Measurements from ENCODE around the gene SUCO. TPM values are rescaled to one million over a fixed set of nuclear protein-coding genes. Genes with fewer than 3 reads are reported as not detected.
A peak's percentile ranks its signal among the peaks of the same experiment; 100 is the strongest.
"Not testable (repeated sequence)": the region's sequence is repeated elsewhere in the genome, so short reads cannot be mapped to it uniquely, and the experiment has no call there.

SUCO gene
- total RNA-seq, 1 experiment from 2014 or later: 84.6 TPM

GRCh38 chr1:172585861-172586260 is 52.9 kb downstream of the SUCO start:
- peaks cover 31% of the 10 kb centered on the region for H3K36me3 Mint-ChIP-seq (ENCODE audit: insufficient read depth, unreplicated experiment)
- DNase-seq: no peak
- H3K27ac Mint-ChIP-seq (ENCODE audit: unreplicated experiment): peak overlapping the region; percentile 70
- no peak for TF ChIP-seq CTCF (IDR thresholded peaks at IDR 0.05; ENCODE audit: unreplicated experiment)
- CTCF ChIA-PET: interaction anchor here (0.8 kb wide), 2 partner anchors 133 to 136 kb away, joined by 3 read pairs; no protein-coding TSS in a partner anchor
- no peaks in the 10 kb centered on the region for H3K9me3 Mint-ChIP-seq (ENCODE audit: low read depth, unreplicated experiment)
- H3K4me3 Mint-ChIP-seq (ENCODE audit: low read depth, unreplicated experiment): no peak overlapping the region
- peaks cover 57% of the 10 kb centered on the region for H3K4me1 Mint-ChIP-seq (ENCODE audit: low read depth, unreplicated experiment)
- no peaks in the 10 kb centered on the region for H3K27me3 Mint-ChIP-seq (ENCODE audit: unreplicated experiment)
- intact Hi-C loops (cut with micrococcal nuclease; ENCODE audit: unreplicated experiment): loop anchor here (5.0 to 10.0 kb wide), 4 partner anchors 34 to 581 kb away; no protein-coding TSS in a partner anchor
- no TSS peak for BruUV-seq (replicated peaks)

- Mint-ChIP-seq H3K27me3 (ENCODE audit: unreplicated experiment) (no peaks in the 10 kb centered on the region), H3K36me3 (ENCODE audit: insufficient read depth, unreplicated experiment) (peaks cover 42% of the 10 kb centered on the region), H3K4me3 (ENCODE audit: low read depth, unreplicated experiment) (peak overlapping the region; percentile 60), H3K9me3 (ENCODE audit: low read depth, unreplicated experiment) (peaks cover 2% of the 10 kb centered on the region), H3K4me1 (ENCODE audit: low read depth, unreplicated experiment) (peaks cover 49% of the 10 kb centered on the region), H3K27ac (ENCODE audit: unreplicated experiment) (peak overlapping the region; percentile 96)
- TF ChIP-seq CTCF (IDR thresholded peaks at IDR 0.05; ENCODE audit: unreplicated experiment): no peak
- CTCF ChIA-PET: interaction anchor here (0.5 to 2.2 kb wide), 7 partner anchors 19 to 1259 kb away, joined by 3 to 7 read pairs (median 4); partner anchors contain the start of gene SUCO
- BruUV-seq (replicated peaks): no TSS peak
- intact Hi-C loops (cut with micrococcal nuclease; ENCODE audit: unreplicated experiment): loop anchor here (2.0 to 10.0 kb wide), 5 partner anchors 36 to 584 kb away; no protein-coding TSS in a partner anchor
- peak; percentile 69 for DNase-seq
Measured at GRCh38 chr1:172588296-172589291, 55.6 kb downstream of the SUCO start.

- no peak for DNase-seq
- peaks cover 58% of the 10 kb centered on the region for H3K4me1 Mint-ChIP-seq (ENCODE audit: low read depth, unreplicated experiment)
- intact Hi-C loops (cut with micrococcal nuclease; ENCODE audit: unreplicated experiment): loop anchor here (2.0 to 10.0 kb wide), 5 partner anchors 37 to 585 kb away; no protein-coding TSS in a partner anchor
- peak overlapping the region; percentile 60 for H3K4me3 Mint-ChIP-seq (ENCODE audit: low read depth, unreplicated experiment)
- CTCF ChIA-PET: interaction anchor here (0.5 to 2.2 kb wide), 7 partner anchors 18 to 158 kb away, joined by 3 to 7 read pairs (median 4); partner anchors contain the start of gene SUCO
- H3K27ac Mint-ChIP-seq (ENCODE audit: unreplicated experiment): peak overlapping the region; percentile 96
- H3K9me3 Mint-ChIP-seq (ENCODE audit: low read depth, unreplicated experiment): peaks cover 2% of the 10 kb centered on the region
- H3K27me3 Mint-ChIP-seq (ENCODE audit: unreplicated experiment): no peaks in the 10 kb centered on the region
- TSS peak; percentile 60 for BruUV-seq (replicated peaks)
- H3K36me3 Mint-ChIP-seq (ENCODE audit: insufficient read depth, unreplicated experiment): peaks cover 50% of the 10 kb centered on the region
- TF ChIP-seq CTCF (IDR thresholded peaks at IDR 0.05; ENCODE audit: unreplicated experiment): no peak
Measured at GRCh38 chr1:172589553-172589952, 56.6 kb downstream of the SUCO start.

- H3K27me3 Mint-ChIP-seq (ENCODE audit: unreplicated experiment); intact Hi-C loops (cut with micrococcal nuclease; ENCODE audit: unreplicated experiment); H3K4me3 Mint-ChIP-seq (ENCODE audit: low read depth, unreplicated experiment); BruUV-seq (replicated peaks); H3K9me3 Mint-ChIP-seq (ENCODE audit: low read depth, unreplicated experiment); CTCF ChIA-PET; DNase-seq; H3K27ac Mint-ChIP-seq (ENCODE audit: unreplicated experiment): not testable (repeated sequence)
- peaks cover 60% of the 10 kb centered on the region for H3K36me3 Mint-ChIP-seq (ENCODE audit: insufficient read depth, unreplicated experiment)
- peaks cover 56% of the 10 kb centered on the region for H3K4me1 Mint-ChIP-seq (ENCODE audit: low read depth, unreplicated experiment)
Measured at GRCh38 chr1:172591429-172591828, 58.5 kb downstream of the SUCO start.

- H3K4me3 Mint-ChIP-seq (ENCODE audit: low read depth, unreplicated experiment); H3K9me3 Mint-ChIP-seq (ENCODE audit: low read depth, unreplicated experiment); CTCF ChIA-PET; H3K27me3 Mint-ChIP-seq (ENCODE audit: unreplicated experiment); BruUV-seq (replicated peaks); intact Hi-C loops (cut with micrococcal nuclease; ENCODE audit: unreplicated experiment); DNase-seq: not testable (repeated sequence)
- peak overlapping the region; percentile 5 for H3K27ac Mint-ChIP-seq (ENCODE audit: unreplicated experiment)
- H3K36me3 Mint-ChIP-seq (ENCODE audit: insufficient read depth, unreplicated experiment): peaks cover 52% of the 10 kb centered on the region
- H3K4me1 Mint-ChIP-seq (ENCODE audit: low read depth, unreplicated experiment): peaks cover 30% of the 10 kb centered on the region
Measured at GRCh38 chr1:172595066-172595465, 62.1 kb downstream of the SUCO start.

- CTCF ChIA-PET; H3K9me3 Mint-ChIP-seq (ENCODE audit: low read depth, unreplicated experiment); H3K27me3 Mint-ChIP-seq (ENCODE audit: unreplicated experiment); H3K27ac Mint-ChIP-seq (ENCODE audit: unreplicated experiment); intact Hi-C loops (cut with micrococcal nuclease; ENCODE audit: unreplicated experiment); BruUV-seq (replicated peaks); DNase-seq; H3K4me3 Mint-ChIP-seq (ENCODE audit: low read depth, unreplicated experiment): not testable (repeated sequence)
- Mint-ChIP-seq H3K4me1 (ENCODE audit: low read depth, unreplicated experiment) (peaks cover 30% of the 10 kb centered on the region), H3K36me3 (ENCODE audit: insufficient read depth, unreplicated experiment) (peaks cover 52% of the 10 kb centered on the region)
Measured at GRCh38 chr1:172596782-172597181, 63.8 kb downstream of the SUCO start.
